ENCODE results near the gene CSGALNACT2.

CSGALNACT2 gene

GRCh38 chr10:43229208-43230061 lies 91.2 kb downstream of the CSGALNACT2 start:
- DNase-seq (ENCODE audit: low read depth in 2 of 2), result peak; percentile 41 to 64

DNA sequence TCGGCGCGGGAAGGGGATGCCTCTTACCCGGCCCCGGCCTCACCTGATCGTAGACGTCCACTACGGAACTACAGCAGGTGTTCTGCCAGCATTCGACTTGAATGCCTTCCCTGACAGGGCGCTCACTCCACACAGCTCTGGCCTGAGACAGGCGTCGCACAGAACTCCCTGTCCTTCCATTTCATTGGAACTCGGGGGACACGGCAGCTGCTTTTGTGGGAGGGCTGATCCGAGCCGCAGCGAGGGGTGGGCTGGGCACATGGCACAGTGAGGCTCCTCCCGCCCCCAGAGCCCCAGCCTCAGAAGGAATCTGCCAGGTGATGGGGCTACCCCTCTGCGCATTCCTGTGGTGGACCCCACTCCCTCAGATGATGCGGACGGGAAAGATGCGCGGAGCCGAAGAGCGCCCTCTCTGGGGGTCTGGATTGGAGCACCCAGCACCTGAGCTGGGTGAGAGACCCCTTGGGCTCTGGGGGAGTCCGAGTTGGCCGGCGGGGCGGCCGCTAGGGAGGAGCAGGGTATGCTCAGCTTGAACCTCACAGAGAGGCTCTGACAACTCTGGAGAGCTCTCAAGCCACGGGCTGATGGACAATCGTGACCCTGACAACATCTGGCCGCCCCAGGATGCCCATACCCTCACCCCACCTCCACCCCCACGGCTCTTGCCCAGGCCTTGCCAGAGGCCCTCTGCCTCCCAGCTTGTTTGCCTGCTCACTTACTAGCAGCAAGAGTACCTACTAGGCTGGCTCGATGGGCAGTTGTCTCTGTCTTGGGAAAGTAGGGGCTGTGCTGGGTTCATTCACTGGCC lies 92.1 kb downstream of the CSGALNACT2 start:
- no peak for DNase-seq (ENCODE audit: low read depth in 2 of 2)

DNA sequence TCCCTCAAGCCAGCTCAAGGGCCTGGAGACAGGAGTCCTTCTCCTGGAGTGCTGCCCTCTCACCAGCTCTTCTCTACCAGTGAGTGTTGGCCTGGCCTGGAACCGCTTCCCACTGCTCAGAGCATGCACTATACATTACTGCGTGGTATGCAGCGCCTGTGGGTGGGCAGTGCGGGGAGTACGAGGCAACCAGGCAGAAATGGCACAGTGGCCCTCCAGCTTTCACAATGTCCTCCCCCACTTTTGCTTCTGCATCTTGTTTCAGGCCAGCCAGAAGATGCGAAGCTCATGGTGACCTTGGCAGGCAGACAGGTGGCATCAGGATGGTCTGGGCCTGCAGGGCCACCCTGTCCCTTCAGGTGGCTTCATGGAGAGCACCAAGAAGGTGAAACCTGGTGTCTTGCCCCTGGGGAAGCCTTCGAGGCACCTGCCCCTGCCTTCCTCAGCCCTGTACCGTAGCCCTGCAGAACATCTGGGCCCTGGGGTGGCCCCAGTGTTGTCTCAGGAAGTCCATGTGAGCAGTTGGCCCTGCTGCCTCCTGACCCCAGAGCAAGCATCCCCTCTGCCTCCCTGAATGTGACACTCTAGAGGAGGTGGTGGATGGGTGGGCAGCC lies 92.8 kb downstream of the CSGALNACT2 start:
- DNase-seq (ENCODE audit: low read depth in 2 of 2), result no peak

DNA sequence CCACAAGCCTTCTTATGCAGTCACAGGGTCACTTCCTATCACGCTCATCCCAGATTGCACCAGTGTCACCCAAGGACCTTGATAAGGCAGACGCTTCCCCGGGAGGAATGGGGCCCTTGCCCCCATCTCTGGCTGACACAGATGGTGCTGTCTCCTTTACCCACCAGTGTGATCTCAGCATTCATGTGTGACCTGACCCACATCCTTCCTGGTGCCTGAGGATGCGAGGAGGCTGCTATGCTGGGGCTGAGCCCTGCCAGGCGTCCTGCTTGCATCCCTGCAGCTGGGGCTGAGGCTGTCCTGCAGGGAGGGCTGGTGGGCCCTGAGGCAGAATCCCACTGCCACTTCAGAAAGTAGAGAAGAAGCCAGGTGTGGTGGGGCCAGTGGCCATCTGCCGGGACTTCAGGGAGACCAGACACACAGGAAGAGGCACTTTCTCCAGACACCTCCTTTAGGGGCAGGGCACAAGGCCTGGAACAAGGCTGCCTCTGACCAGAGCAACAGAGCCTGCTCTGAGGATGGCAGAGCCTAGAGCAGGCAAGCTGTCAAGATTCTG lies 93.4 kb downstream of the CSGALNACT2 start:
- no peak for DNase-seq (ENCODE audit: low read depth in 2 of 2)

GRCh38 chr10:43233601-43234430 lies 95.6 kb downstream of the CSGALNACT2 start:
- no peak for DNase-seq (ENCODE audit: low read depth in 2 of 2)

DNA sequence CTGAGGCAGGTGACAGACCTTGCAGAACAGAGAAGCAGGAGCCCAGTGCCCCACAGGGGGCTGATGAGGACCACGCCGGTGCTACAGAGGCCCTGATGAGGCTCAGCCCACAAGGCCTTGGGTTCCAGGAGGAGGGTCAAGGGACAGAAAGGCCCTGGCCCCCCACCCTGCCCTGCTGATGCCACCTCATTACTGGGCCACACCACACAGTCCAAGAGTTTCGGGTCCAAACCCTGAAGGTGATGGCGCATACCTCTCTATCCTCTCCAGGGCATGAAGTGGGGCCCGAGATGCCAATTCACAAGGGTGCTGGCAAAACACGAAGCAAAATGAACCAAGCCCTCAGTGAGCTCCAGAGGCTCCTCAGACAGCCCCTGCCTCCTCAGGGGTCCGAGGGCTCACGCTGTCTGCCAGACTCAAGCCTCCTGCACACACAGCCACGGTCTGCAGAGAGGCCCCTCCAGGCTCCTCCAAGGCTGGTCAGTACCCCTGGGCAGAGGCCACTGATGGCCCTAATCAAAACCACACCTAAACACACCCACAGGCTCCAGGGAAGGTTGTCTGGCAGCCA lies 96.3 kb downstream of the CSGALNACT2 start:
- DNase-seq (ENCODE audit: low read depth in 2 of 2), result no peak
